Esophagus mucosa (tissue), 1 donor: ENCODE data around the gene CLSTN2. TPM values are rescaled to one million over a fixed set of nuclear protein-coding genes. Genes with fewer than 3 reads are reported as not detected.

ENCODE experiments used
- ATAC-seq: fragments of 200-7000 bp; cut with Tn5 transposase; one replicate; pipeline ENCODE4 v1.9.1; 2020
- total RNA-seq: library from RNA; stranded (reverse); gene quantifications from one replicate; pipeline ENCODE4 v1.2.4, GENCODE V29; 2023
- donor health status: DM: yes; HTN: yes; CAD: no.

CLSTN2 gene
- total RNA-seq, 1 donor from 2014 or later: 1.5 TPM

DNA sequence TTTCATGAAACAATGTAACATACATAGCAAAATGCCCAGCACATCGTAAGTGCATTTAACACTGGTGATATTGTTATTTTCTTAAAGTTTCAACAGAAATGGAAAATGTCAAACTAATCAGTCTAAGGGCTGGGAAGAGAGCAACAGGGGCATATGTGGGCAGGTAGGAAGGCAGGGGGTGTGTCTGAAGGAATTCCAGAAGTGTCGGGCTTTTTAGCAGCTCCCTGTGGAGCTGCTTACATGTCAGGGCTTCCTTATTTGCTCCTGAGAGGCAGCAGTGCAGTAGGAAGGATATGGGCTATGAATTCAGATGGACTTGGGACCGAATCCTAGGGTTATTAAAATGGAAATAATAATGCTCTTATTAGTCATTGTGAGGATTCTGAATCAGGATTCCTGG lies 311.6 kb downstream of the CLSTN2 start:
- ATAC-seq: no peak

DNA sequence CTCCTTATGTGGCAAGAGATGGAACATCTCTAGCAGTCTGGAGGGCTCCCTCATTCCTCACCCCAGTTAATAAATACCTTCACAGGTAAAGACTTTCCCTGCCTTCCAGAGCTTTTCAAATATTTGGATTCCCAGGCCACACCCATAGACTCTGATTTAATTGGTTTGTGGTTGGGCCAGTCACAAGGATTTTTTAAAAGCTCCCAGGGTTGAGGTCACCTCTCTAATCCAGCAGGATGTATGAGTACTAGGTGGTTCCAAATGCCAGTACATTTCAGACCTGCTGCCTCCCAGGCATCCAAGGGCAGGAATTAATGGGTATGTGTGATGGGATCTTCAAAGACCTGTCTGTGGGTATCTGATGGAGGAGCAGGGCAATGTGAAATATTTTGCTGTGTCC lies 312.8 kb downstream of the CLSTN2 start:
- no peak for ATAC-seq

DNA sequence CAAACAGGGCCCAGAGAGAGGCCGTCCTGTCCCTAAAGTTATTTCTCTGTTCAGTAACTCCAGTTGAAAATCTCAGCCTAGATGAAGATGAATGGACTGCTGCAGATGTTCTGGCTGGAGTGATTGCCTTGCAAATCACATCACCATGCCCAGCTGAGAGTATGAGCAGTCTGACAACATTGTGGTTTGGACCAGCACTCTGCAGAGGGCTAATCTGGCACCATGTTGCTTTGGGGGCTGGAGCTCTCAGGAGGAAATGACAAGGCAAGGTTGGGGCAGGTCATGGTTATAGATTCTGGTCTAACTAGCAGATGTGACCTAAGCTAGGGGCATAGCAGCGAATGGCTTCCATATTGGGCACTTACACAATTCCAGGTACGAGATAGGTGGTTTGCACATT lies 314.2 kb downstream of the CLSTN2 start:
- ATAC-seq: no peak

DNA sequence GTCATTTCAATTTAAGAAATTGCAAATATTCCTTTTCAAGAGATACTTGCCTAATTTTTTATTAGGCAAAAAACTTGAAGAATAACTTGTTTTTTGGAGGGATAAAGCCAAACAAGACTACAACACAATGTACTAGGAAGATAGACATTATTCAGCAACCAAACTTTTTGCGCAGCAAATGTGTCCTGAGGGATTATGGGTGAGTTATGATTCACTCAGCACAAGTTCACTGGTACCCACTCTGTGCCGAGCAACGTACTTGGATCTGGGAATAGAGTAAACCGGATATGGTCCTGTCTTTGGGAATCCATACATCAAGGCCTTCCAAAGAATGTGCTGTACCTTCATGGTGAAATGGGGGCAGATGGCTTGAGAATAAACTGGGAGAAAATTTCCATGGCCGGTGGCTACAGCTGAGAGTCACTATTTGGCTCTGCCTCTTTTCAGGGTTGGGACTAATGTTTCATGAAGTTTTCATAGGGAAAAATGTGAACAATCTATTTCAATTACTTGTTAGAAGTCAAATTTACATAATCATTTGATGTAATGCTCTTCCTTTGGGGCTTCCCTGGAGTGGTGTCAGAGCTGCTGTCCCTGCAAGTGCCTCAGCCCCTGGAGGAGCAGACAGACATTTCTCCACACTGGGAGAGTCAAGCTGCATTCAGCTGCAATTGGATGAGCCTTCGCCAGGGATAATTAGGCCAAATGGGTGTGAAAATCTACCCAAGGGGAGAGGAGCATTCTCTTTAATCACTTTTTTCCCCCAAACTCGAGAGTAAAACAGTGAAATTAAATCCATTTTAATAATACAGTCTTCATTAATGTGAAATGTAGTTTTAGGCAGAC lies 315.2 kb downstream of the CLSTN2 start:
- ATAC-seq: no peak

DNA sequence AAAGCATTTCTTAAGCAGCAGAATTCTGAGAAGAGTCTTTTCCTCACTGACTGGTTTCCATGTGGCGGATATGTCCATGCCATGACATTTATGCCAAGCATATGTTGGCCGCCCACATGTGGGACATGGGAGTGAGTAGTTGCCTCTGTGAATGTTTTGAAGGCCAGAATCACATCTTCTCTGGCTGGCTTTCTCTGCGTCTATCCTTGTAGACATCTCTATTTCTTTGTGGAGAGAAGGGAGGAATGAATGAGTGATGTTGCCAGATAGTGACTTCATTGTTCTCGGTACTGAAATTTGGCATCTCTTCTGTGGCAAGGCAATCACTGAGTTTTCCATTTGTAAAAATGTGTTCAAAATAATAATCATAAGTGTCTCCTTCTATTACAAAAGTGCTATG lies 316.0 kb downstream of the CLSTN2 start:
- ATAC-seq: no peak

DNA sequence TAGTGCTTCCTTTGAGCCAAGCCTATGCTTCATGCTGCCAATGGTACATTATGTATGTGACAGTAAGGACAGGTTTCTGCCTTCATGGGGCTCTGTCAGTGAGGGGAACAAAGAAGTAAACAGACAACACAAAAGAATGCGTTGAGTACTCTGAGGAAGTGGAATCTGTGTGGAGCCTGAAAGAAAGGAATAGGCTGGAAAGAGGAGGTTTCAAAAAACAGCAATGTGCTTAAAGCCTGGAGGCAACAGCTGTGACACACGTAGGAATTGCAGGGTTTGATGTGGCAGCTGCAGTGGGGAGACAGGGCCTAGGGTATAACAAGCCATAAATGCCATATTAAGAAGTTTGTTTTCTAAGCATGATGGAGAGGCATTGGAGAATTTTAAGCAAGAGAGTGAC lies 316.7 kb downstream of the CLSTN2 start:
- ATAC-seq: no peak

DNA sequence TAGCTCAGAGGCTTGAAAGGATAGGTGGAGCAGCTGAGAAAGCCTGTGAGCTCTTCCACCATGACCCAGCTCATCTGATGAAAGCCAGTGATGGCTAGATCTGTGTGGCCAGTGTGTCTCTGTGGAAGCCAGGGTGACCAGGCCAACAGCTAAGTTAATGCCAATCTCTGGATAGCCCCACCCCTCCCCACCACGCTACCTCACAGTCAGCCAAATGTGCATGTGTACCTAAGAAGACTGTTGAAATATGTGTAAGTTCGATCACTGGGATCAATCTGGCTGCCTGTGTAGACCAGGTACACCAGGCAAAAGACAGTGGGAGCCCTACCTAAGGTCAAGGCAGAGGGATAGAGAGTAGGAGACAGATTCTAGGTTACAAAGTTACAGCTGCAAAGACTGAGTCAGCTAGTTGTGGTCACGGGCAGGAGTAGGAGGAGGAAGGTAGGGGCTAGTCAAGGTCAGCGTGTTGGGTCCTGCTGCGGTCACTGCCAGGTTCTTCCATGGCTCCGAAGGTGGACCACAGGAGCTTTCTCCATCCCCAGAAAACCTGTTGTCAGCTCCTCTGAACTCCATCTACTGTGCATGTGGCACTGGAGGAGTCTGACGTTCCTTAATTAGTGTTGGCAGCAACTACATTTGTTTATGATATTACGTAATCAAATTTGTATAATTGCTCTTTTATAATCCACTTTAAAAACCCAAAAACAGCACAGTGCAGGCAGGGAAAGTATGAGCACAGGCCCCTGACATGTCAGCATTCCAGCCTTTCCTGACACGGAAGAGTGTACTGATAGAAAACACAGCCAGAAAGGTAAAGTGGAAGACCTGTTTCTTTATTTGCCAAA lies 318.0 kb downstream of the CLSTN2 start:
- no peak for ATAC-seq

DNA sequence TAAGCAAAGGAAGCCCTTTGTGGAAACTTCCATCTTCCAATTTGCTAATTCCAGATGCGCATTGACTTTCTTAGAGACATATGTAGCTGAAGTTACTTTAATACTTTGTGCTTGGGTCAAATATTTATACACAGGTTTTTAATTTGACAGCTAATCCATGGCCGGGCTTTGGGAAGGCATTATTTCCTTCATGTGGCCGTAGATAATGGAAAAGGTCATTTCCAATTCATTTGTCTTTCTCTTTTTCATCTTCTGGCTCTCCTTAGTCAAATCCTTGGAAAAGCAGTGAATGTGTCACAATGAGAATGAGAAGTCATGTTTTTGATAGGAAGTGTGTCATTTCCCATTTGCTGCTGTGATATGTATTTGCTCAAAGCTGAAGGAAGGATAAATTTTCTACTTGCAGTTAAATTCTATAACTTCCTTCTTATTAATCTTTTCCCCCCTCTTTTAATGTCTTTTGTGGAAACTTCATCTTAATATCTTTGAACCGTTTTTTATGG lies 323.3 kb downstream of the CLSTN2 start:
- ATAC-seq: no peak

DNA sequence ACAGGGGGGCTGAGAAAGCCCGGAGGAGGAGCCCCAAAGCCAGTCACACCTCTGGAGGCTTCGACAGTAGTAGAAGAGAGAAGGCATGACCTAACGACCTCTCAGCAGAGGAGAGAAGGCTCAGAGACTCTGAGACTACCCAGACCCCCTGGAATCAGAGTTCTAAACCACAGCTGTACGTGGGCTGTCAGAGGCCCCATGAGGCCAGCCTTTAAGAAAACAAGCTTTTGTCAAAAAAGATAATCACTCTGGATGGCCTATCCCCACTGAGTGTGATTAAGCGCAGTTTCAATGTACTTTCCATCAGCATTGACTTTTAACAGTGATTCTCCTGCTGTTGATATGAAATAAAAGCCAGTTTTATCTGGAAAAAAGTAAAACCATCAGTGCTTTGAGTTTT lies 330.3 kb downstream of the CLSTN2 start:
- ATAC-seq: no peak

DNA sequence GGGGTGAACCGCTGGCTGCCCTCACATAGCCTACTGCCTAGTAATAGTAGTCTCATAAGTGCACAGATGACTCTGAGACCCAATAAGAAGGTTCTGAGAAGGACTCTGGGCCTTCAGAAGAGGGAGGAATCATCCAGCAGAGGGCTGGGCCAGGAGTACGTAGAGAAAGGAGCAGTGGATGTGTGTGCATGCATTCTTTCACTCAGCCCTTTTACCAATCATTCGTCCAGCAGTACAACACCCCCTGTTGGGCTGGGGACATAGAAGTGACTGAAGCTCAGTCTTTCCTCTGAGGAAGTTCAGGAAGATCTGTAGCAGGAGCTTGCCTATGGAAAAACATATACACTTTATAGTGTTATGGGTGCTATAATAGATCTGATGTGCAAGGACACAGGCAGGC lies 333.1 kb downstream of the CLSTN2 start:
- ATAC-seq: no peak

DNA sequence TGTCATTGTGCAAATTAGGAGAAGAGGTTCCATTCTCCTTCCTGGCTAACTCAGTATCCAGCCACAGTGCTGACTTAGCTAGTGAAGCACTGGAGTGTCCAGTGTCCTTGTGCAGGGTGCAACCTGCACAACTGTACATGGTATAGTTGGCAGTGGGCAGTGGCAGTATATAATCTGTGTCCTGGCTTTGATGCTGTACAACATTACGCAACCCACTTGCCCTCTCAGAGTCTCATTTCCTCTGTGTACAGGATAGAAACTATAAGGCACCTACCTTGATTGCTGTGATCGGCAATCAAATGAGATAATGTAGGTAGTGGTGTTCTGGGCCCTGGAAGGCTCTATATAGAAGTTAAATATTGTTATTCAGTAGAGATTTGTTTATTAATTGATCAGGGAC lies 333.6 kb downstream of the CLSTN2 start:
- no peak for ATAC-seq

DNA sequence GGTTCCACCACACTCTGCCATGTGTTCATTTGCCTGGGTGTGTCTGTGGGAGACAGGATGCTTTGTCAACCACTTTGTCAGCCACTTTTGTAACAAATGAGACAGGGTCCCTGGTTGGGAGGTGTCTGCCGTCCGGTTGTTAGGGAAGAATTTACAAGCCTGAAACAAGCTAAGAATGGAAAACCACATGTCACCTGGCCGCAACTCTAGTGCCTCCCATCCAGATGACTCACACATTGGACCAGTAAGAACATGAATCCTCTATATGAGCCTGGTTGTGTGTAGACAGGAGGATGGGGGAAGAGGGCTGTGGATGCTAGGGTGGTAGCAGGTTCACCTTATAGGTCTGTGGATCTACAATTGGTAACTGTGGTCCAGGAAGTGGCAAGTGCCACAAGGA lies 335.3 kb downstream of the CLSTN2 start:
- peak; percentile 69 for ATAC-seq

DNA sequence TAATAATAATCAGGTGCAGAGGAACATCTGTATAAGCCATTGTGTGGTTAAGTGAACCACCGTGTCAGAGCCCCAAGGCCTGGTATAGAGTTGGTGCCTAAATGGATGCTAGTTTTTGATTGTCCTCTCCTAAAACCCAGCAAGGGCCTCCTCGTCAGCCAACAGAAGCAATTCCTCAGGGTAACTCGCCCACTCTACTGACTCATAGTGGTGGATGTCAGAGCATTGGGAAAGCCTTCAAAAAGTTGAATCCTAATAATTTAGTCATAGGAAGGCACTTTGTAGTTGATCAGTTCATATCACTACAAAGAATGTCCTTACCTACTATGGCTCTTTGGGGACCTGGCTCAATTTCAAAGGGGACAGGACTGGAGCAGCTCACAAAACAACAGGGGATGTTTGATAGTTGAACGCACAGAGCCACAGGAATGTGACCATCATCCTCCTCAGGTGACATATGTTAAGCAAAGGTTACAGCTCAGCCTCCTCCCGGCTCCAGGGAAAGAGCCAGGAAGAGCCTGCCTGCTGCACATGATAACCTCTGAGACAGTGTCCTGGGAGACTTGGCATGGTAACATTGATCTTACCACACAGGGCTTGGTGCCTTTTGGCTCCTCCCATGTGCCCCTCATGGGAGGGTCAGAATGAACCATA lies 338.7 kb downstream of the CLSTN2 start:
- ATAC-seq: no peak

DNA sequence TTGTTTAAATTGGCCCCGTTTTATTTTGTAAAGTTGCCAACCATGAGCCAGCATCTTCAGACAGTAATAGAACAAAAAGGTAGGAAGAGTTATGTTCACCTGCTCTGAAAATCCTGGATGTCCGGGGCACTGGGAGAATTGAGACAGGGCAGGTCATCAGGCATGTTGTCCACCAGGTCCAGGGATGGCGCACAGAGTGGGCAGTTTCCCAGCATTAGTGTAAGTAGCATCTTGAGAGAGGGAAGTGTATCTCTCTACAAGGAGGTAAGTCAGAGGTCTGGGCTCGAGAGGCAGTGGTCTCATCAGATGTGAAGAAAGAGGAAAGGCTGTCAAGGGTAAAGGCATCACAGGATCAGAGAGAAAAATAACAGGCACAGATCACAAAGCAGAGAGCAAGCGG lies 339.4 kb downstream of the CLSTN2 start:
- ATAC-seq: no peak

DNA sequence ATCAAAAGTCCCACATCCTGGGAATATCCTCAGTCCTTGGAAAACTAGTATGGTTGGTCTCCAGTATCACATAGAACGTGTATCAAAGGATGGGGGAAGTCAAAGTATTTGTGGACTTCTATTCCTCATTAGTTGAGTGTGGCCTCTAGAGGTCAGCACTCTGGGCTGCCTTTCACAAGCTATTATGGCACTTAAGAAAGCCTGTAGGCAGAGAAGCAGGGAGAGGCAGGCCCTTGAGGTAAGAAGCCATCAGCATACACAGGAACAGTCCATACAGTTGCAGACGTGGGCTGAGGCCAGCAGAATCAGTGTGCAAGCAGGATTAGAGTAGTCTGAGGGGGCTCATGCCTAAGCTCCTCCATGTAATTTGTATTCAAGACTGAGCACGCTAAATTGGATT lies 341.7 kb downstream of the CLSTN2 start:
- no peak for ATAC-seq

DNA sequence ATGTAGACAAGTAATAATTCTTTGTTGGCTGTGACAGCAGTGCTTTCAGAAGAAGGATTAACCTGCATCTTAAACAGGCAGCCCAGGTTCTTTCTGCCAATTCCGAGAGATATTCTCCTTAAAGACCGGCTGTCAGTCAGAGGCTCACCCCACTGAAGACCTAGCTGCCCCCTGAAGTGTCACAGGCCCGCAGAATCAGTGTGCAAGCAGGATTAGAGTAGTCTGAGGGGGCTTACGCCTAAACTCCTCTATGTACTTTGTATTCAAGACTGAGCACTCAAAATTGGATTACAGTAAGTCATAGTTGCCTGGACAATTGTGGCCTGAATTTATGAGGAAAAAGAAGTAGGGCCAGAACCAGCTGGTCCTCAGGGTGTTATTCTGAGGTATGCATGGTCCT lies 342.9 kb downstream of the CLSTN2 start:
- ATAC-seq: no peak

DNA sequence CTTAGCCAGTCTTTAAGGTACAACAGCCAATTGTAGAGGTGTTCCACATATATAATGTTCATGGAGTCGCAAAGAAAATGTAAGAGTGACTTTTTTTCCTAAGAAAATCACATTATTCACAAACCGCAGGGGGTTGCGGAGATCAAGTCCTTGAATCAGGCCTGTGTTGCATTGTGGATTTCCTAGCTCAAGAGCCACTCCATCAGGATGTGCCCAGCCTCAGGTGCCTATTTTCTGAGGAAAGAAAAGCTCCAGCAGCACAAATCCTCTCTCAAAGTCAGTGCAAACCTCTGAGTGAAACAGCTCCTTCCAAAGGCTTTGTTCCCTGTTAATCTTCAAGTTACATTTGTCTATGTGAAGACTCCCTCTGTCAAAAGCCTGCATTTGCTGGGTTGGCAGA lies 349.4 kb downstream of the CLSTN2 start:
- no peak for ATAC-seq

DNA sequence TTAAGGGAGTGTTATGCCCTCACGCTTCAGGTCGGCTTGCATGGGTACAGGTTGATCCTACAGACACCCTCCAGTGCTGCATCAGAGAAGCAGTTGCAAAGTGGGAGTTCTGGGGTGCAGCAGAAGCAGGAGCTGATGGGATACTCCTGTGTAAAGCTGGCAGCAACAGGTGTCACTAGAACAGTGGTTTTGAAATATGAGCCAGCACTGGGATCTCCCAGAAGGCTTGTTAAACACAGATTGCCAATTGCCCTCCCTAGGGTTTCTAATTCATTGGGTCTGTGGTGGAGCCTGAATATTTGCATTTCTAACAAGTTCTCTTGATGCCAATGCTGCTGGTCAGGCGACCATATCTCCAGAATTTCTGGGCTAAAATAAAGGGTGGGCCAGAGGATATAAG lies 350.4 kb downstream of the CLSTN2 start:
- ATAC-seq: no peak

DNA sequence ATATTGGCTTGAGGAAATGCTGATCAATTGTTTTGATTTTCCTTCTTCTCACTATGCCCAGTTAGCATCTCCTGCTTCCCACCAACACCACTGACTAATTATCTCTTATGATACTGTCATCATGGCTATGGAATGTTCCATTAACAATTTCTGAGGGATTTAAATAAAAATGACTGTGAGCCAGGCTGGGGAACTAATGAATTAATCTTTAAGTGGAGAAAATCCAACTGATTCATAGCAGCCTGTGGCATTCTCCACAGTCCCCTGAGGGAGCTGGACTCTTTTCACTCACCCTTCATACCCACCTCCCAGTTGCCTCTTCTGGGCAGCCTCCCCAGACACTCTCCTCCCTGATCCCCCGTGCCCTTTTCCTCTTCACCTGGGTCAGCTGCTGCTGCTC lies 353.6 kb downstream of the CLSTN2 start:
- no peak for ATAC-seq

DNA sequence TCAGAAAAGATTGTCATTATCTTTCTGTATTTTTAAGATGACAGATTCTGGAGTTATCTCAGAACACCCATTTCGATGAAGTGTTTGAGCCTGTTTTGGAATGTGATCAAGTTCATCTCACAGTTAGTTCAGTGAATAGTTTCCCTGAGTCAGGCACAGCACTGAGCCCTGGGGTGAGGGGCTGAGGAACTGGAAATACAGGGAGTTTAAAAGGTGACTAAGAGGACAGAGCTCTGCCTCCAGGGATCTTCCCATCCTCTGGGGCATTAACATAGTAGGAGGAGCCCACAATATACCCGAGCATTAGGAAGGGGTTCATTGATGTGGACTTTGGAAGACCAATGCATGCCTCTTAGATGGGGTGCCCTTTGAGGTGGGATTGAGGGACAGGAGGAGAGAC lies 355.1 kb downstream of the CLSTN2 start:
- peak; percentile 84 for ATAC-seq

DNA sequence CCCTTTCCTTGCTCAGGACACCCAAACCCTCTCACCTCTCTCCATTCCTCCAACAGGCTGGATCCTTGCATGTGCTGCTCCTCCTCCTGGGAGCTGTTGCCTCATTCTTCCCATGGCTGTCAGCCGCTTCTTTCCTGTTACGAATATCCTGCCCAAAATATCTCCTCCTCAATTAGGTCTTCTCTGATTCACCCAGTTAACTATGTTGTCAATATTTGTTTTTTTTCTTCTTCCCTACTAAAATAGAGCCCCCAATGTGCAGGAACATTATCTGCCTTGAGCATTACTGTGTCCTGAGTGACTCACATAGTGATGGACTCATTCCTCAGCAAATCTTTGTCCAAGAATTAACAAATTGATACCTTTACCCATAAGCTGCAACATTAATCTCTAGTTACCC lies 357.2 kb downstream of the CLSTN2 start:
- no peak for ATAC-seq

DNA sequence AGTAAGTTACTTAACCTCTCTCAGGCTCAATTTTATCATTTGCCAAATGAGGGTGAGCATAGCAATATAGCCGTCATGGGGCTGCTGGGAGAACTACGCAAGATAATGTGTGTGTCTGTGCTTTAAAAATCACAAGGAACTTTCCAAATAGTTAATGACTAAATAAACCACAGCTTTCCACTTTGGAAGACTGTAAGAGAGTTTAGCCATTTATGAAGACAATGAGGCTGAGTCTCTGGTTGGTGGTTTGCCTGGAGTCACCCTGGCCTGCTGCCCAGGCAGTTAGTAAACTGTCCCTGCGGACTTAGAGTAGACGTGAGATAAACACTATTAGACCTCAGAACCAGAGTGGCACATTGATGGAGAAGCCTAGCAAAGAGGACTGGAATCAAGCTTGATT lies 357.7 kb downstream of the CLSTN2 start:
- ATAC-seq: no peak

DNA sequence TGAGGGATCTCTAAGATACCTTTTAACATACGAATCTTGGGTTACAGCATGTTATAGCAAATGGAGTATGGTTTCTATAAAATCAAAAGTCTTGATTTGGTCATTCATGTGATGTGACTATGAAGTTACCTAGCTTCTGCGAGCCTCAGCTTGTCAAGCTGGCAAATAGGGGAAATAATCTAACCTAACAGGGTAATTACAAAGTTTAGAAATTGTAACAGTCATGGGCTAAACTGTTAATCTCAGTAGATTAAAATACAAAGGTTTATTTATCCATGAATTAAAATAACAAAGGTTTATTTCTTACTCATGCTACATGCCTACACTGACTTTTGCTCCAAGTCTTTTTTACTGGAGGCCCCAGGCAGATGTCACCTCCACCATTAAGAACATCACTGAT lies 359.1 kb downstream of the CLSTN2 start:
- peak; percentile 80 for ATAC-seq
